ENCODE data around the gene MSH3.
A peak's percentile ranks its signal among the peaks of the same experiment; 100 is the strongest.
"Not testable (repeated sequence)": the region's sequence is repeated elsewhere in the genome, so short reads cannot be mapped to it uniquely, and the experiment has no call there.

MSH3 gene

DNA sequence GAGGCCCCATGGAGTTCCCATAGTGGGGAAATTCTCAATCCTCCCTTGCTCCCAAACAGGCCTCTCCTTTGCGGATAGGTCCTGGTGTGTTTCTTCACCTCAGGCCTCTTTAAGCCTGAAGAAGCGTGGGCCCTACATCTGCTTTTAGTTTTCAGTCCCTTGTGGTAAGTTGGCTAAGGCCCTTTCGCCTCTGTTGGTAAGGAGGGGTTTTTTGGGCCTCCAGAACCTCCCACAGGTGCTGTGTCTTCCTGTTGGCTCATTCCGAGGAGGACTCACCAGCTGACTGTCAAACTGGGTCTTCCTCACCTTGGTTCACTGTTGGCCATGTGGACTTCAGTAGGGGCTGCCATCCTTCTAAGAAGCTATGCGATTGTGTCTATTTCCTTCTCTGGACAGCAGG lies 56.8 kb downstream of the MSH3 start:
- no peak for DNase-seq

DNA sequence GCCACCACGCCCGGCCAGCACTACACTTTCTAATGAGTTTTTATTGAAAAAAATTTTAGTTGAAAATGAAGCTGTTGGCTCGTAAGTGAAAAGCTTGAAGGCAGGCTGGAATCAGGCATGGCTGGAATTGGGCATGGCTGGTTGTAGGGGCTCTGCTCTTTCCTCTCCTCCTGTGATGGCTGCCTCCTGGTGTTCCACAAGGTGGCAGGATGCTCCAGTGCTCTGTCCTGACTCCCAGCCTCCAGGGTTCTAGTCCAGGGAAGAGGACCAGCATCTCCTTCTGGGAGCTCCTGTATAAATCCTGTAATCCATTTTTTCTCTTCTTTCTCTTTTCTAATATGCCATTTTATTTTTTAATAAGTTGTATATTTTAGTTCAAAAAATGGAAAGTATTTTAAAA lies 57.5 kb downstream of the MSH3 start:
- DNase-seq, result no peak

DNA sequence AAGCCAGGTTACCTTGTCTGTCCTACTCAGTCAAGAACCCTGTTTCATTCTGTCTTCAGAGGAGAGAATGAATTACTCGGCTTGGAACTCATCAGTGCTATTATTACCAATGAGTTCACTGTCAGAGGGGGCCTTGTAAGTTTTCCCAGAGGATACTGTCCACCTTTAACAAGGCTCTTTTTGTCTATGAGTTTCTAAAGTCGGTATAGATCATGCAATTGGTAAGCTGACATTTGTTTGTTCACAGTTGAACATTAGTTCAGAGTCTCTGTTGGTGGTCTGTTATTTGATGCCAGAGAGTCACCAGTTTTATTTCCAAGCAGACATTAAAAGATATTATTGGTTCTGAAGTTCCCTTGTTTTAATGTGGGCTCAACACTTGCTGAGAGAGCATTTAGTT lies 58.5 kb downstream of the MSH3 start:
- no peak for DNase-seq

GRCh38 chr5:80713631-80714030 lies 59.2 kb downstream of the MSH3 start:
- DNase-seq, result no peak

DNA sequence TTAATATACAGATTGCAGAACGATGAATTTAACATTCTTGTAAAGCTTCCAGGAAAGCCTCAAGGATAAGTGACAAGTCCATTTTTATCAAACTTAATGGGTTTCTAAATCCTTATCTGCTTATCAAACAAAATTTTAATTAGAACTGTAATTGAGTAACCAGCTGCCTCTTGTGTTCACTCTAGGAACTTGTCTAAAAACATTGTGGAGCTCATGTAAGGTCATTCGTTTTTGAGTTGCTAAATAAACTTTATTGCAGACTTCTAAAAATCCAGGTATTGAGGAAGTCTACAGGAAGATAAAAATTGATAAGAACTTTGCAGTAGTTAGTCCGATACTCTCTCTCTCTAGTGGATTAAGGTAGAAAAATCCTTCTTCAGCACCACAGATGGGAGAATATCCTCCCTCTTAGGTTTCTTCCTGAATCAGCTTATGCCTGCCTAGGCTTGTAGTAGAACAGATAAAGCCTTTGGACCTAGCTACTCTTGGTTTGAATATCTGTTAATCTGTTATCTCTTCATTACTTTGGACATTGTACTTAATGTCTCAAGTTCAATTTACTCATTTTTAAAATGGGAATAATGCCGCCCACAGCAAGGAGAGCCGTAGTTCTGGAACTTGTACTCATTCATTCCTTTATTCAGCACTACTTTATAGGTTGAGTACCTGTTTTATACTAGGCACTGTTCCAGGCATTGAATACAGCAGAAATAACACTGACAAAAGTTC lies 60.3 kb downstream of the MSH3 start:
- no peak for DNase-seq

DNA sequence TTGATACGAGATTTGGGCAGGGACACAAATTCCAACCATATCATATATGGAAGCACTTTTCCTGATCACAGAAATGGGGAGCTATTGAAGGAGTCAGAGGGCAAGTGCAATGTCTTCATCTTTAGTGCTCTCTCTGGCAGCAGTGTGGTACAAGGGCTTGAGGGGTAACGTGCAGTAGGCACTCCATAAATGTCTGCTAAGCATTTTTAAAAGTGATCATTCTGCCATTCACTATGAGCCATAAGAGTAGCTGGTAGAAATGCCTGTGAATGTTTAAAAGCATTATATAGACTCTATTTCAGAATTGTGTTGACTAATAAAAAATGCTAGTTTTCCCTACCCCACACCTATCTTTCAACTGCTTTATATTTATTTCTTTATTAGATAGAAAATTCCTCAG lies 61.4 kb downstream of the MSH3 start:
- no peak for DNase-seq

DNA sequence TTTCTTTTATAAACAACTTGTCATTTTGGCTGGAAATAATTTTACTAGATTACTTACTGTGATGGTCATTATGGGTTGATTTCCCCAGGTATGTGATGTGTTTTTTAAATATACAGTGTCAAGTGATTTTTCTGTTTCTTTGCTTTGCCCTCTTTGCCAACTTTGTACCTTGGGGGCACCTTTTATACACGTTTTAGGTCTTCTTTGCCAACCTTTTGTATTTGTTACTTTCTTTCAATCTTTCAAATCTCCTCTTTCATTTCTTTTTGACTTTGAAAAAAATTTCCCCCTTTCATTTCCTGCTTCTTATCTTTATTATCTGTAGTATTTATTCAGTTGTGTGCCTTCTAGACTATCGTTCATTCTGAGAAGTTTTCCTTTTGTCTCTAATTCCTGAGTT lies 65.7 kb downstream of the MSH3 start:
- DNase-seq, result no peak

DNA sequence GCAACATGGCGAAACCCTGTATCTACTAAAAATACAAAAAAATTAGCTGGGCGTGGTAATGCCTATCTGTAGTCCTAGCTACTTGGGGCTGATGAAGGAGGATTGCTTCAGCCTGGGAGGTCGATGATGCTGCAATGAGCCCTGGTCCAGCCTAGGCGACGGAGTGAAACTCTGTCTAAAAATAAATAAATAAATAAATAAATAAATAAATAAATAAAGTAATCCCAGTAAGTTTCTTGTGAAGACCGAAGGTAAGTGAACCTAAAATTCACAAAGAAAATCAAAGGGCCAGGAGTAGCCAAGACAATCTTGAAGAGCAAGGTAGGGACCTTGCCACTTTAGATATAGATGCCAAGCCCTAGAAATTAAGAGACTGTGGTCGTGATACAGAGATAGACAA lies 68.5 kb downstream of the MSH3 start:
- DNase-seq, result no peak

DNA sequence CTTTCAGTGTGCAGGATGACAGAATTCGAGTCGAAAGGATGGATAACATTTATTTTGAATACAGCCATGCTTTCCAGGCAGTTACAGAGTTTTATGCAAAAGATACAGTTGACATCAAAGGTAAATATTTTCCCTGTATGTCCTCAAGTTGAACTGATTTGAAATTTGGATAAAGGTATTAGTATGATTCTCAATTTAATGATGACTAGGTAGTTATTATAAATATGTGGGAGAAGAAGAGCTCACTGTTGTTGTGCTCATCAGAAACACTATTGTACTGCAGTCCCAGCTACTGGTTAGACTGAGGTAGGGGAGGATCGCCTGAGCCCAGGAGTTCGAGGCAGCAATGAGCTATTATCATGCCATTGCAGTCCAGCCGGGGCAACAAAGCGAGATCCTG lies 71.0 kb downstream of the MSH3 start:
- DNase-seq, result no peak

DNA sequence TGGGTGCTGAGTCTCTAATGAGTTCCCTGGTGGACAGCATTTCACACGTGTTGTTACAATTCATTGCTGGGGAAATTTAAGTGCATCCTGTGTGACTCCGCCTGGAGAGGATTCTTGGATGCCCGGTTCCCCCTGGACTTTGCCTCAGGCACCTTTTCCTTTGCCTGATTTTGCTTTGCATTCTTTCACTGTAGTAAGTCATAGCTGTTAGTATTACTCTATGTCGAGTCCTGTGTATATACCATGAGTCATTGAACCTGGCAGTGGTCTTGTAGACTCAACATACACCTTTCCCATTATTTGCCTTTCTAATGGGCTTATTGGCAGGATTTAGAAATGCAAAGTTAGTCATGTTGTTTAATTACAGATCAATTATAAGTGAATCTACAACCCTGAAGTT lies 82.3 kb downstream of the MSH3 start:
- DNase-seq, result no peak

- no peak for DNase-seq
Observed at GRCh38 chr5:80738466-80738865, 84.0 kb downstream of the MSH3 start.

GRCh38 chr5:80739057-80739456 lies 84.6 kb downstream of the MSH3 start:
- no peak for DNase-seq

DNA sequence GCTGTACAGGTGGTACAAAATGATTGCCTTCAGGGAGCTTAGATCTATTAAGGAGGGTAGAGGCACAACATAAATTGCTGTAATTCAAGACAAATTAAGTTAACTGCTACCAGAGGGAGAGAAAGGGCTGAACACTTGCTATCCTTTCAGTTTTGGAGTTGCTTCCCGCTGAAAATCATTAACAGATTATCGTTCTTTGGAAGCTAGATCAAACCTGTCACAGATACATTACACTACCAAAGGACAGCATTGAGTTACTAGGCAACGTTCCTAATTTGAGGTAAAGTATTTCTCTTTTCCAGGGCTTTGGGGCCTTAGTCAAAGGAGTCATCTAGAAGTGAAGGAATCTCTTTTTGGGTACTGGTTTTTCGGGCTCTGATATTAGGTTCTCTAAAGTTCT lies 85.0 kb downstream of the MSH3 start:
- DNase-seq, result no peak

DNA sequence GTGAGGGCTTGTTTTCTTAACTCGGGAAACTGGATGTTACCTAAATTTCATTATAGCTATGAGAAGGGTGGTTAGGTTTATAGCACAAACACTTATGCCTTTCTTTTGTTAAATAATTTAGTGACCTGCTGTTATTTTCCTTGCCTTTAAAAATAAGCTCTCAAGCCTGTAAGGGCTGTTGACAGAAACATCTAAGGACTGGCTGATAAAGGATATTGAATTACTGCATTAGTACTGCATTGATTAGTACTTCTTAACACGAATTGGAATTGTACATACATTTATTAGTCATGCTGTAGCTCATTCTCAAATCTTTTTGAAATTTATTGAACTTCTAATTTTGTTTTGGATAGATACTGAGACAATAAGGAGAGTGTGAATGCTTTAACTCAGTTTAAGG lies 85.4 kb downstream of the MSH3 start:
- DNase-seq, result no peak

DNA sequence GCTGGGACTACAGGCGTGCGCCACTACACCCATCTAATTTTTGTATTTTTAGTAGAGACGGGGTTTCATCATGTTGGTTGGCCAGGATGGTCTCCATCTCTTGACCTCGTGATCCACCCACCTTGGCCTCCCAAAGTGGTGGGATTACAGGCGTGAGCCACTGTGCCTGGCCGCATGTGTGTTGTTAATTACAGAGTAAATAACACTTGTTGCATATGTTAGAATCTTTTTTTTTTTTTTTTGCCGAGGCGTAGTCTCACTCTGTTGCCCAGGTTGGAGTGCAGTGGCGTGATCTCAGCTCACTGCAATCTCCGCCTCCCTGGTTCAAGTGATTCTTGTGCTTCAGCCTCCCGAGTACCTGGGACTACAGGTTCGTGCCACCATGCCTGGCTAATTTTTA lies 86.0 kb downstream of the MSH3 start:
- DNase-seq, result not testable (repeated sequence)

GRCh38 chr5:80740999-80741398 lies 86.5 kb downstream of the MSH3 start:
- no peak for DNase-seq

GRCh38 chr5:80744149-80744548 lies 89.7 kb downstream of the MSH3 start:
- no peak for DNase-seq

DNA sequence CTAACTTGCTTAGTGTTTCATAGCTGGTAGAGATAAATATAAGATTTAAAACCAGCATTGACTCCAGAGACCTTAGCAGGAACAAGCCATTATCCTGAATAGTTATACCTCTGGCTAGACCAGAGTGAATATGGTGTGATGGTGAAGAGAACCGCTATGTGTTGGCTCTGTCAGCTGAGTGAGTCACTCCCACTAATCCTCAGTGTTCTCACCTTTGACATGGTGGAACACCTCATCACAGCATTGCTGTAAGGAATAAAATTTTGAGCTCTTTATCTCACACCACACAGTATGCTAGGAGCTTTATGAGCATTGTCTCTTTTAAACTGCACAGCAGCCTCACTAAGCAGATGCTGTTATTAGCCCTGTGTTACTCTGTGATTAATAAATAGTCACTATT lies 91.0 kb downstream of the MSH3 start:
- no peak for DNase-seq

- no peak for DNase-seq
Observed at GRCh38 chr5:80747922-80748321, 93.5 kb downstream of the MSH3 start.

DNA sequence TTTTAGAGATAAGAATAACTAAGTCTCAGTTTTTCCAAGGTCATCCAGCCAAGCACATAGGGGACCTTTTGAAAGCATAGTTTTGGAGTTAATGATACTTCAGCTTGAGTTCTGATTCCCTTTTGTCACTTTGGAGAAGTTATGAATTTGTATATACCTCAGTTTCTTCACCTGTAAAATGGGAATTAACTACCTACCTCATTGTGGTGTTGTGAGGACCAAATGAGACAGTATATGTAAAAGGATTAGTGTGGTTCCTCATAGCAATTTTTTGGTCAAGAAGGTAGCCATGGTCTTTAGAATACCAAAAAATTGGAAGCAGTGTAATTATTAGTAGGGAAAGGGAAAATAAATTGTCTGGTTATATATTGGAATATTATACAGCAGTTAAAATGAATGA lies 98.0 kb downstream of the MSH3 start:
- DNase-seq, result no peak

GRCh38 chr5:80753712-80754111 lies 99.3 kb downstream of the MSH3 start:
- no peak for DNase-seq

DNA sequence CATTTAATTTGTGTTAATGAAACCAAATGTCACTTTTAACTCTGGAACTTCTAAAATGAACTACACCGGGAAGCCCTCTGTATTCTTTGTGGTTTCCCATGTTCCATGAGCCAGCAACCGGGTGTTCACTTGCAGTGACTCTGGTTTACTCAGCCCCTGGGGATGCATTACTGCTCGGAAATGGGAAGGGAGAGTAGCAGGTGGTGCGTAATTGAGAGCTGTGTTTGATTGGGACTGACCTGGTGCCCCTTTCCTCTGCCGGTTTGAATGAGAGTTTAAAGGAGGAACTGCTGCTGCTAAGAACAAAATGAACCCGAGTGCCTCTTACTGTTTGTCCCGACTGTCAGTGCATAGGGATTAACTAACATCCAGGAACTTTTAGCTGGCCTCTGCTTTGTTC lies 100.4 kb downstream of the MSH3 start:
- peak; percentile 65 for DNase-seq

GRCh38 chr5:80755626-80756025 lies 101.2 kb downstream of the MSH3 start:
- DNase-seq, result no peak

- no peak for DNase-seq
Observed at GRCh38 chr5:80756292-80756691, 101.8 kb downstream of the MSH3 start.

DNA sequence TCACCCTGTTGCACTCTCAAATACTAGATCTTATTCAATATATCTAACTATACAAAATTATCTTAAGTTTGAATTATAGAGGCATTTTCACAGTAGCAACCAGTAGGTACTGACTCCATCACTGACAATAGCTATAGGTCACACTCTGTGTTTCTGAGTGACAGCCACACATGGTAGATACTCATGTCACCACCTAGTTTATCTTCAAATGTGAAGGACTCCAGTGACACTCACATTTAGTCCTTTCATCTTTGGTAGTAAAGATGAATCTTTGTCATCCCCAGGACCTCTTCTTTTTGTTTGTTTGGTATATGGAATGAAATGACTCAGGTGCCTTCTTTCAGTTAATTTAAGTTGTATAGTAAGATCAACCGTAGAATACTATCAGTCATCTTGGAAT lies 102.8 kb downstream of the MSH3 start:
- DNase-seq, result no peak

Measured in activated effector memory CD4-positive, alpha-beta T cell treated with anti-CD3 and anti-CD28 coated beads, Interleukin-2, amount 50 U/mL, for 16 hours (primary cell).